EL (cell line): ENCODE measurements around the gene CARMIL1.

Source experiments
- DNase-seq: peaks from one replicate; pipeline ENCODE4 v3.0.0-alpha.2; 2016

The CARMIL1 gene

DNA sequence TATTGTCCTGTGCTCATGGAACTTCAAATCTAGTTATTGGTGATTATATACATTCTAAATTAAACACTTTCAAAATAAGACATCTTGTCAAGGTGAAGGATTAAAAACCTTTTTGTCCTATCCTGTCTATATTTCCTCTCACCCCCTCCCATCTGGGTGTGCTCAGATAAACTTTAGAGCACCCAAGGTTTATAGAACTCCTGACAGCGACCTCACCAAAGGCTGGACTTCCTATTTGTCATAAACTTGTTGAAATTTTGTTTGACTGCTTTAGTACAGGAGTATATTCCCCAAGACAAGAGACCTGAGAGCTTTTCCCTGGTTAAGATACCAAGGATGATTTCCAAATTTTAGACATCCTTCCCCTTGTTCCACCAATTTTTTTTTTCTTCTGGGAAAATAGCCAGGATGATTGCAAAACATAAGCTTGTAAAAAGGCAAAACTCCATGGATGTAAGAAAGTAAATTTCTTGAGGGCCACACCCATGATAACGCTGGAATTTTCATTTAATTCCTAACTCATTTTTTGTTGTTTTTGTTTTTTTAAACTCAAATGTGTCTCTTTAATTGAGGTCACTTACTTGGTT lies 33.0 kb downstream of the CARMIL1 start:
- peak; percentile 75 for DNase-seq

GRCh38 chr6:25312703-25313102 lies 33.5 kb downstream of the CARMIL1 start:
- DNase-seq, result peak; percentile 72

GRCh38 chr6:25314509-25315175 lies 35.5 kb downstream of the CARMIL1 start:
- DNase-seq, result no peak

GRCh38 chr6:25315194-25316177 lies 36.3 kb downstream of the CARMIL1 start:
- DNase-seq, result no peak

- DNase-seq, result no peak
Measured at GRCh38 chr6:25316626-25317025, 37.5 kb downstream of the CARMIL1 start.

- no peak for DNase-seq
Measured at GRCh38 chr6:25318589-25318988, 39.4 kb downstream of the CARMIL1 start.

DNA sequence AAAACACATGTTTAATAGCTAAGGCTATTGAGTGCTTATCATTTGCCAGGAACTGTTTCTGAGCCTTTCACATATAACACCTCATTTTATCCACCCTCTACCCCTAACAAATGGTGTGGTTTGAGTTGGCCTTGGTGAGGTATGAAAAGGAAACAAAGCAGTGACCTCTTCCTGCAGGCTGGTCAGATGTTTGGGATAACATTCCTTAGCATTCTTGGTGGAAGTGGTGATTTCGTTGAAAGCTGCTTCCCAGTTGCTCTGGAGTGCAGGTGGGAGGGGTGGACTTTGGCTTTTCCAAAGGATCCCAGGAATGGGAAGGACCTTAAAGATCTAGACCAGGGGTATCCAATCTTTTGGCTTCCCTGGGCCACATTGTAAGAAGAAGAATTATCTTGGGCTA lies 41.3 kb downstream of the CARMIL1 start:
- peak; percentile 11 for DNase-seq

DNA sequence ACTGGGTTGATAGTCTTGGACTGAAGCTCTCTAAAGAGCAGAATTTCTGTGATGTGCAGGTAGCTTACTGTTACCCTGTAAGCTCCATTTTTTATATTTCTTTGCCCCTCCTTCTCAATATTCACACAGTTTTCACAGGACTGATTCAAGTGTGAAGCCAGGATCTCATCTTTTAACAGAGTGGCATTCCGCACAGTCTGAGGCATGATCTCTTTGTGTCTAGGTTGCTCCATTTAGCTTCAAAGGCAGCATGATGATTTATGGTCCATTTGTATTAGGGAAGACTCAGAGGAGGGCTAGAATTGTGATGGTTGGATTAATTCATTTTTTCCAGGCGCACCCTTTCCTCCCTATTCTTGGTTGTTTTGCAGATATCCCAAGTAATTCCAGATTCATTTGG lies 43.5 kb downstream of the CARMIL1 start:
- DNase-seq, result no peak

DNA sequence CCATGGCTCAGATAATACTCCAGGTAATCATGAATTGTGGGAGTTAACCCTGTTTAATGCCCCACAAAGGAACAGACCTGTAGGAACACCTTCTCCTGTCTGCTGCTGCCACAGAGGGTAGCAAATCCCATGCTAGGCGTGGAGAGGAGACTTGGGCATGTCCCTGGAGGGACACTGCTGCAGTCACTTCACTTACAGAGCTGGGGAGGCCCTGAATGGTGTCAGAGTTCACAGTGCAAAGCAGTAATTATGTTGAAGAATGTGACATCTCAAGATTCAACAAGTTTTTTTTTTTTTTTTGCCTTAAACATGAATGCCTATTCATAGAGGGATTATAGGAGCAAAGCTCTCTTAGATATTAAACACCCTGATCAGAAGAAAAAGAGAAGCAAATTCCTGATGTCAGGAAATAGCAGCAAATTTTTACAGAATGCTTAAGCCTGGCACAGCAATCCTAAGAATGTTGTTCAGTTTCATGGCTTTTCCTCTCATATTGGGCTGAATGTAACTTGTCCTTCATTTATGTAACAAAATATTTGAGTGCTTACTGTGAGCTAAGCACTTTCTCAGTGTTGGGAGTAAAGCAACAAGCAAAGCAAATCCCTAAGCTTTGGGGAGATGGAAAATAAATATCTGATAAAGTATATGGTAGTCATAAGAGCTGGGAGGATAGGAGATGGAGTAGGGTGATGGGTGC lies 45.0 kb downstream of the CARMIL1 start:
- peak; percentile 11 for DNase-seq

DNA sequence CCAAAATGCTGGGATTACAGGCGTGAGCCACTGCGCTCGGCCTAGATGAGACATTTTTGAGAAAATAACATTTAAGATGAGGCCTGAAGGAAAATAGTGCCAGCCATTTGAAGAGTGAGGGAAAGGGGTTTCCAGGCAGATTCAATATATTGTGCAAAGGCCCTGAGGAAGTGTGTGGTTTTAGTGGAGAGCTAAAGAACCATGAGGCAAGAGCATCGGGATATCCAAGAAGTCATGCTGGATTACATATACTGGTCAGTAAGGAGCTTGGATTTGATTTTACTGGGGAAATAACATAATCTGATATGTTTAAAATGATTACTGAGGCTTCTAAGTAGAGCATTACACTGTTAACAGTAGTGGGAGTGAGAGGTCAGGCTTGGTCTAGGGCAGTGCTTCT lies 47.0 kb downstream of the CARMIL1 start:
- DNase-seq, result no peak

- DNase-seq, result no peak
Measured at GRCh38 chr6:25326960-25327359, 47.8 kb downstream of the CARMIL1 start.

GRCh38 chr6:25327432-25327831 lies 48.3 kb downstream of the CARMIL1 start:
- DNase-seq, result no peak

- DNase-seq, result no peak
Measured at GRCh38 chr6:25329161-25329817, 50.1 kb downstream of the CARMIL1 start.

GRCh38 chr6:25329982-25330381 lies 50.8 kb downstream of the CARMIL1 start:
- no peak for DNase-seq

- no peak for DNase-seq
Measured at GRCh38 chr6:25330796-25331685, 51.9 kb downstream of the CARMIL1 start.

- DNase-seq, result no peak
Measured at GRCh38 chr6:25332165-25332564, 53.0 kb downstream of the CARMIL1 start.

DNA sequence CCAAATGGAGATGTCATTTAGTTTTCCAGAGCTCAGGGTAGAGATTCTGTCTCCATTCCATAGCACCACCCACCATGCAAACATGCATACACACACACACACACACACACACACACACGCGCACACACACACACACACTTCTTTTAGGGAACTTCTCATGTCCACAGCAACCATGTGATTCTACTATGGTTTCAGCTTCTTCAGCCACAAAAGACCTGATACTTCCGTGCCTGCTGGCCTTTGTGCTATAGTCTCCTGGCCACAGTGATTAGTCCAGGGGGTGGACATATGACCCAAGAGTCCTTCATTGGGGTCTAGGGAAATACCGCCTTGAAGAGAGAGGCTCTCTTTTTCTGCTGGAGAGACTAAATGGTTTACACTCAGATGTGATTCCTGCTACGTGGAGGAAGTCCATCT lies 53.5 kb downstream of the CARMIL1 start:
- no peak for DNase-seq

DNA sequence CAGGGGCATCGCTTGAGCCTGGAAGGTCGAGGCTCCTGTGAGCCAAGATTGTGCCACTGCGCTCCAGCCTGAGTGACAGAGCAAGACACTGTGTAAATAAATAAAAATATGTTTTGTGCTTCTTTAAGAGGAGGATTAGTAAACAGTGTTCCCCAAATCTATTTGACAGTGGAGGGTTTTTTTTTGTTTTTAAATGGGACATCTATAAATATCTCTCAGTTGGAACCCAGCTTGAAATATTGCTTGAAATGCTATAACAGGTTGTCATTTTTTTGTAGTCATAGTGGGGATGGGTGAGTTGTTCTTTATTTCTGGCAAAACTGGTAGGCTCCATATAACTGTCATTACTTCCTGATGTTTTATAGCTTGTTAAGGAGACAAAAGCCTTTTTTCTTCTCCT lies 54.3 kb downstream of the CARMIL1 start:
- no peak for DNase-seq

DNA sequence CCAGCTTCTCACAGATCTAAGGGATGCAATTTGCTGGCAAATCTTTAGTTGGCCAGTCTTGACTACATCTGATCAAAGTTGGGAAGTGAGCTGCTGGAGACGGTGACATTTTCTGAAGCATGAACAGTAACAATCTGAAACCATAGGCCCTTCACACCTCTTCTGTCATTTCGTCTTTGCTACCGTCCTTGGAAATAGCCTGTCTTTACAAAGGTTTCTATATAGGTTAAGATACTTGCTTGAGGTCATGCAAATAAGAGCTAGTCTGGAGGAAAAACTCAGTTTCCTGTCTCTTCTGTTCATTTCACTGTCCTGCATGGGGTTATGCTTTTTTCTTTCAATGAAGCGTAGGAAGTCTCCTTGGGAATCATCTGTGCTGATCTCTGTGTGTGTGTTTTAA lies 55.6 kb downstream of the CARMIL1 start:
- DNase-seq, result no peak

GRCh38 chr6:25336996-25337395 lies 57.8 kb downstream of the CARMIL1 start:
- DNase-seq, result no peak

- DNase-seq, result no peak
Measured at GRCh38 chr6:25337431-25337830, 58.3 kb downstream of the CARMIL1 start.
